ENCODE results near the gene JAG1.

Gene JAG1

DNA sequence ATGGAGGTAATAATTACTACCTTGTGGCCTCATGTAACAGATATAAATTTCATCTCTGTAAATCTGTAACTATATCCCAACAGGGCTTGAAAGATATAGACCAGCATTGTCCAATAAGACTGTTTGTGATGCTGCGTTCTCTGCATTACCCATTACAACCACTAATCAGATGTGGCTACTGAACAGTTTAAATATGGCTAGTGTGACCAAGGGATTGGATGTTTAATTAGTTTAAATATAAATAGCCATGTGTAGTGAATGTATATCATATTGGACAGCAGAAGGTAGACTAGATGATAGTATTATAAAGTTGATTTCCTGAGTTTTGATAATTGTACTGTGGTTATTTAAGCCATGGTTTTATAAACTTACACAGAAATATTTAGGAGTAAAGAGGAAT lies 27.8 kb upstream of the JAG1 start:
- no peak overlapping the region for H3K4me3 ChIP-seq (replicated peaks; ENCODE audit: low read depth, low read length)
- no peak for DNase-seq (ENCODE audit: low read depth)
- TF ChIP-seq, protein P1, sequence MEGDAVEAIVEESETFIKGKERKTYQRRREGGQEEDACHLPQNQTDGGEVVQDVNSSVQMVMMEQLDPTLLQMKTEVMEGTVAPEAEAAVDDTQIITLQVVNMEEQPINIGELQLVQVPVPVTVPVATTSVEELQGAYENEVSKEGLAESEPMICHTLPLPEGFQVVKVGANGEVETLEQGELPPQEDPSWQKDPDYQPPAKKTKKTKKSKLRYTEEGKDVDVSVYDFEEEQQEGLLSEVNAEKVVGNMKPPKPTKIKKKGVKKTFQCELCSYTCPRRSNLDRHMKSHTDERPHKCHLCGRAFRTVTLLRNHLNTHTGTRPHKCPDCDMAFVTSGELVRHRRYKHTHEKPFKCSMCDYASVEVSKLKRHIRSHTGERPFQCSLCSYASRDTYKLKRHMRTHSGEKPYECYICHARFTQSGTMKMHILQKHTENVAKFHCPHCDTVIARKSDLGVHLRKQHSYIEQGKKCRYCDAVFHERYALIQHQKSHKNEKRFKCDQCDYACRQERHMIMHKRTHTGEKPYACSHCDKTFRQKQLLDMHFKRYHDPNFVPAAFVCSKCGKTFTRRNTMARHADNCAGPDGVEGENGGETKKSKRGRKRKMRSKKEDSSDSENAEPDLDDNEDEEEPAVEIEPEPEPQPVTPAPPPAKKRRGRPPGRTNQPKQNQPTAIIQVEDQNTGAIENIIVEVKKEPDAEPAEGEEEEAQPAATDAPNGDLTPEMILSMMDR (IDR thresholded peaks at IDR 0.05; ENCODE audit: low read length, missing control alignments): no peak

DNA sequence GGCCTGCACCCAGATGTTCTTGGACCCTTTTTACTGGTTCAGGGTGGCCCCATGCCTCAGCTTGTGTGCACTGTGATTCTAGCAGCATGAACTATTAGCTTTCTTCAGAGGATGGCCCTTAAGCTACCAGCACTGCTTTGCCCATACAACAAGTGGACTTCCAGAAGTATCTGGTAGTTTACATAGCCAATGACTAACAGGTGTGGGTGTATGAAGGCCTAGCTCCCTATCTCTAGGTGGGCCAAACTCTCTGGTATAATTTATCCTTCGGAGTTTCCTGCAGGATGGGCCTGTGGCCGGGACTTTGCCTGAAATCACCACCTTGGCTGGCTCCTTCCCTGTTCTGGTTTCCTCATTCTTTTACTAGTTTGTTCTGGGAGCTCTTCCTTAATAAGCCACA lies 26.1 kb upstream of the JAG1 start:
- no peak overlapping the region for H3K4me3 ChIP-seq (replicated peaks; ENCODE audit: low read depth, low read length)
- TF ChIP-seq, protein P1 (IDR thresholded peaks at IDR 0.05; ENCODE audit: low read length, missing control alignments): no peak
- no peak for DNase-seq (ENCODE audit: low read depth)

- H3K4me3 ChIP-seq (replicated peaks; ENCODE audit: low read depth, low read length): no peak overlapping the region
- no peak for DNase-seq (ENCODE audit: low read depth)
- TF ChIP-seq, protein P1 (IDR thresholded peaks at IDR 0.05; ENCODE audit: low read length, missing control alignments): no peak
These were observed 25.7 kb upstream of the JAG1 start for GRCh38 chr20:10699489-10699888.

- TF ChIP-seq, protein P1 (IDR thresholded peaks at IDR 0.05; ENCODE audit: low read length, missing control alignments): peak; percentile 57
- DNase-seq (ENCODE audit: low read depth): no peak
- no peak overlapping the region for H3K4me3 ChIP-seq (replicated peaks; ENCODE audit: low read depth, low read length)
These were observed 22.9 kb upstream of the JAG1 start for GRCh38 chr20:10696650-10697049.

DNA sequence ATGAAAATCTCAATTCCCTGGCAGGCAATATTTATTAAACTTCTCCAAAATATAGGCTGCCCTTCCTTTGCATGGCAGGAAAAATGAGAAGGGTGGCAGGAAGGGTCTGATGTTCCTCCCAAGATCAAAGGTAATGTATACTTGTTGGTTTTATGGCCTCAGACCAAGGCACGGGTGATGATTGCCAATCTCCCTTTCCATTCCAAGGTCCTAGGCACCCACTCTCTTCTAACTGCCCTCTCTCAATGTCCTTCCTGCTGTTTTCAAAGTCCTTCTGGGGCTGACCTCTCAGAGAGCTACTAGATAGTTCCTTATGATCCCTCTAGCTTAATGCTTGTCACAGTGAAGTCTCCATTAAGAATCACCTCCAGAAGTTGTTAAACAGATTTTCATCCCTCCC lies 15.6 kb upstream of the JAG1 start:
- no peak for DNase-seq (ENCODE audit: low read depth)
- TF ChIP-seq, protein P1 (IDR thresholded peaks at IDR 0.05; ENCODE audit: low read length, missing control alignments): no peak
- no peak overlapping the region for H3K4me3 ChIP-seq (replicated peaks; ENCODE audit: low read depth, low read length)

DNA sequence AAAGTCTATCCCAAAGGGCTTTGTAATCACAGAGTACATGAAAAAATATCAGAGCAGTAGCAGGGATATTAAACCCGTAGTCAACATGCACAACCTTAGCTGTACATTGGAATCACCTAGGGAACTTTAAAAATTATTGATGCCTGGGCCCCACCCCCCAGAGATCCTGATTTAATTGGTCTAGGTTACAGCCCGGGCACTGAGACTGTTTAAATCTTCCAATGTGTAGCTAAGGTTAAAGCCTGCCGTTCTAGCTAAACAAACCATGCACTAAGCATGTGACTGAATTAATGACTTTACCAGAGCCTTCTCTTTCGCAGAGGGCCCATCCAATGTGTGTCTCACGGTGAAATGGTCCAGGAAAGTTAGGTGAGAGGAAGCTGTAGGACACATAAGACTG lies 14.1 kb upstream of the JAG1 start:
- DNase-seq (ENCODE audit: low read depth): no peak
- TF ChIP-seq, protein P1 (IDR thresholded peaks at IDR 0.05; ENCODE audit: low read length, missing control alignments): no peak
- no peak overlapping the region for H3K4me3 ChIP-seq (replicated peaks; ENCODE audit: low read depth, low read length)

DNA sequence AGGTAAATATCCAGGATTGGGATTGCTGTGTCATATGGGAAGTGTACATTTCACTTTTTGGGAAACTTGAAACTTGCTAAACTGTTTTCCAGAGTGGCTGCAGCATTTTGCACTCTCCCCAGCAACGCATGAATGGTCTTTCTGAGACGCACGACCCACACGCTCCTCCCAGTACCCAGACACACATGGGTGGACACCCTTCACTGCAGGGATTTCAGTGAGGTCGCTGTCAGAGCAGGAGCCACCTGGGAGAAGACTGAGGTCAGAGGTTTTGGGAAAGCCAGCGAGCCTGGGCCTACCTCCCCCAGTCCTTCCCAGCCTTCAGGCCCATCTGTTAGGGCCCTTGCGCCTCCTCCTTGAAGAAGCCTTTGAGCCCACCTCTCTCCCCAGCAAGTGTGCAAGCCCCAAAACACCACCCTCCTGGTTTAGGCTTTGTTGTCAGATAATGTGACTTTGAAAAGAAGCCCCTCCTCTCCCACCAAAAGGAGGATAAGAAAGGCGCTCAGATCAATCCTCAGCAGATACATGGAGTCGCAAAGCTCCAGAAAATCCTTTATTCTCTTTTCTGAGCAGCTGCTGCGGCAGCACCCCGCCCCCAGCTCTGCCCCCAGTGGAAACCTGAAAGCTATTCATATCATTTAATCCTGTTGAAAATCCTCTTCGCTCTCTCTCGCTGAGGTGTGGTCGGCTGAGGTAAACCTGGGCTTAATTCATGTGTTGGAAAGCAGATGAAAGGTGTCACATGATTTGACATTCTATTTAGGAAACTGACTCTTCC lies 12.7 kb upstream of the JAG1 start:
- H3K4me3 ChIP-seq (replicated peaks; ENCODE audit: low read depth, low read length): no peak overlapping the region
- TF ChIP-seq, protein P1 (IDR thresholded peaks at IDR 0.05; ENCODE audit: low read length, missing control alignments): no peak
- no peak for DNase-seq (ENCODE audit: low read depth)
